Osteocyte (in vitro differentiated cells): Measurements from ENCODE around the gene LILRB5. TPM values are rescaled to one million over a fixed set of nuclear protein-coding genes. Genes with fewer than 3 reads are reported as not detected.
"Not testable (repeated sequence)": the region's sequence is repeated elsewhere in the genome, so short reads cannot be mapped to it uniquely, and the experiment has no call there.

Source experiments
- DNase-seq: peaks from one replicate; pipeline ENCODE4 v3.0.0; 2021; ENCODE audit warnings: mixed read lengths; ENCODE audit not compliant: unreplicated experiment; ENCODE audit errors: extremely low spot score
- H3K27ac Mint-ChIP-seq: one replicate; pipeline ENCODE4 v1.8.0; 2021; ENCODE audit warnings: mild to moderate bottlenecking, mixed read lengths; ENCODE audit not compliant: unreplicated experiment
- H3K27me3 Mint-ChIP-seq: one replicate; pipeline ENCODE4 v1.8.0; 2021; ENCODE audit warnings: mixed read lengths; ENCODE audit not compliant: unreplicated experiment
- H3K36me3 Mint-ChIP-seq: one replicate; pipeline ENCODE4 v1.8.0; 2021; ENCODE audit warnings: mixed read lengths; ENCODE audit not compliant: unreplicated experiment
- H3K4me1 Mint-ChIP-seq: one replicate; pipeline ENCODE4 v1.8.0; 2021; ENCODE audit warnings: mixed read lengths; ENCODE audit not compliant: unreplicated experiment
- H3K4me3 Mint-ChIP-seq: one replicate; pipeline ENCODE4 v1.8.0; 2021; ENCODE audit warnings: mild to moderate bottlenecking, moderate library complexity, mixed read lengths; ENCODE audit not compliant: unreplicated experiment
- H3K9me3 Mint-ChIP-seq: one replicate; pipeline ENCODE4 v1.8.0; 2021; ENCODE audit warnings: mixed read lengths; ENCODE audit not compliant: unreplicated experiment
- total RNA-seq: library from RNA; stranded (reverse); gene quantifications from 2 replicates; pipeline ENCODE4 v1.2.1, GENCODE V29; 2021
- TF ChIP-seq, protein P1 (sequence below): fragments of 200-600 bp; sonication (generic); IDR thresholded peaks from 2 replicates; pipeline ENCODE4 v1.5.0; 2021; ENCODE audit warnings: antibody characterized with exemption, mild to moderate bottlenecking, moderate library complexity

The LILRB5 gene
- total RNA-seq, 1 donor from 2014 or later, result not detected

DNA sequence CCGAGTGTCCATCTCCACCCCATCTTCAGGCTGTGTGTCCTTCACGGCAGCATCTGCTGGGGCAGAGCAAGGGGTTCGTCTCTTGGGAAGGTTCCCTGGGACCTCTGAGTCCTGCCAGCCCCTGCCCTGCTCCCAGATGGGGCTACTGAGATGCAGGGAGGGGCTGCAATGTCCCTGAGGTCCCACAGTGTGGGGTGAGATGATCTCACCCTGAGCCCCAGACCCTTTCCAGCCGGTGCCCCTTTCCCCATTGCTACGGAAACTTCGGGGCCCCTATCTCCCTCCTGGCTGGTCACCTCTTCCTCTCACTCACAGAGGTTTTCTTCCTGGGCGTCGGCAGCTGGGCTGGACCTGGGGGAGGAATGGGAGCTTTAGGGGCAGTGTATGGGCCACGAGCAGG lies 18.9 kb upstream of the LILRB5 start:
- Mint-ChIP-seq H3K36me3 (no peaks in the 10 kb centered on the region), H3K27ac (no peak overlapping the region), H3K9me3 (no peaks in the 10 kb centered on the region), H3K4me1 (peaks cover 2% of the 10 kb centered on the region), H3K4me3 (no peak overlapping the region), H3K27me3 (peaks cover 4% of the 10 kb centered on the region)
- TF ChIP-seq, protein P1, sequence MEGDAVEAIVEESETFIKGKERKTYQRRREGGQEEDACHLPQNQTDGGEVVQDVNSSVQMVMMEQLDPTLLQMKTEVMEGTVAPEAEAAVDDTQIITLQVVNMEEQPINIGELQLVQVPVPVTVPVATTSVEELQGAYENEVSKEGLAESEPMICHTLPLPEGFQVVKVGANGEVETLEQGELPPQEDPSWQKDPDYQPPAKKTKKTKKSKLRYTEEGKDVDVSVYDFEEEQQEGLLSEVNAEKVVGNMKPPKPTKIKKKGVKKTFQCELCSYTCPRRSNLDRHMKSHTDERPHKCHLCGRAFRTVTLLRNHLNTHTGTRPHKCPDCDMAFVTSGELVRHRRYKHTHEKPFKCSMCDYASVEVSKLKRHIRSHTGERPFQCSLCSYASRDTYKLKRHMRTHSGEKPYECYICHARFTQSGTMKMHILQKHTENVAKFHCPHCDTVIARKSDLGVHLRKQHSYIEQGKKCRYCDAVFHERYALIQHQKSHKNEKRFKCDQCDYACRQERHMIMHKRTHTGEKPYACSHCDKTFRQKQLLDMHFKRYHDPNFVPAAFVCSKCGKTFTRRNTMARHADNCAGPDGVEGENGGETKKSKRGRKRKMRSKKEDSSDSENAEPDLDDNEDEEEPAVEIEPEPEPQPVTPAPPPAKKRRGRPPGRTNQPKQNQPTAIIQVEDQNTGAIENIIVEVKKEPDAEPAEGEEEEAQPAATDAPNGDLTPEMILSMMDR, result no peak
- DNase-seq, result peak; percentile 76

DNA sequence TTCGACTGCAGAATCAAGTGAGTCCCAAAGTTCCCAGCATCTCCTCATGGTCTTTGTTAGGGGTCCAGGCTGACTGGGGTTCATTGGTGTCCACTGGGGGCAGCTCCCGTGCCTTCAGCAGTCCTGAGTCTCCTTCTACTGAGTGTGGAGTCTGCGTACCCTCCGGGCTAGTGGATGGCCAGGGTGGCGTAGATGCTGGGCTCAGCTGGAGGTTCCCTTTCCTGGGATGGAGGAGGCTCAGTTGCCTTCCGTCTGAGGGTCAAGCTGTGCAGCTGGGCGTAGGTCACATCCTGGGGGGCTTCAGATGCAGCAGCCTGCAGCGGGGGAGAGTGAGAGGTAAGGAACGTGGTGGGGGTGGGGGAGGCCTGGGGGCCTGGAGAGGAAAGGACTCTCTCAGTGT lies 17.4 kb upstream of the LILRB5 start:
- not testable (repeated sequence) for DNase-seq, H3K36me3 Mint-ChIP-seq, H3K27ac Mint-ChIP-seq, H3K9me3 Mint-ChIP-seq, H3K4me3 Mint-ChIP-seq, H3K4me1 Mint-ChIP-seq, H3K27me3 Mint-ChIP-seq

DNA sequence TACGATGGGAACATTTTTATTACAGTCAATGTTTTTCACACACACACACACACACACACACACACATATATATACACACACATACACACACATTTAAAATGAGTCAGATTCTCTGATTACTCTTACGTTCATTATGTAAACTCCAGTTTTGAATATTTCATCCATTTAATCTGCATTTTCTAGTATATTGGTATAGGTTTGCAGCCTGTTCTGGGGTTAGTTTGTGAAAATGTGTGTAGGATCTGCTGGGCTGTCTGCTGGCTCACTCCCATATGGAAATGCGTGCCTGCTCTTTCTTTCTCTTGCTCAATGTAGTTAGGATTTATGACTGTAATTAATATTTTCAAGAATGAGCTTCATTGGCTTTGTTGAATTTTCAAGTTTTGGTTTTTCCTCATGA lies 16.7 kb upstream of the LILRB5 start:
- DNase-seq, result no peak
- H3K27me3 Mint-ChIP-seq, result peaks cover 4% of the 10 kb centered on the region
- H3K4me1 Mint-ChIP-seq, result peaks cover 2% of the 10 kb centered on the region
- H3K9me3 Mint-ChIP-seq, result no peaks in the 10 kb centered on the region
- no peak overlapping the region for H3K27ac Mint-ChIP-seq
- TF ChIP-seq, protein P1, result no peak
- no peak overlapping the region for H3K4me3 Mint-ChIP-seq
- H3K36me3 Mint-ChIP-seq, result no peaks in the 10 kb centered on the region

DNA sequence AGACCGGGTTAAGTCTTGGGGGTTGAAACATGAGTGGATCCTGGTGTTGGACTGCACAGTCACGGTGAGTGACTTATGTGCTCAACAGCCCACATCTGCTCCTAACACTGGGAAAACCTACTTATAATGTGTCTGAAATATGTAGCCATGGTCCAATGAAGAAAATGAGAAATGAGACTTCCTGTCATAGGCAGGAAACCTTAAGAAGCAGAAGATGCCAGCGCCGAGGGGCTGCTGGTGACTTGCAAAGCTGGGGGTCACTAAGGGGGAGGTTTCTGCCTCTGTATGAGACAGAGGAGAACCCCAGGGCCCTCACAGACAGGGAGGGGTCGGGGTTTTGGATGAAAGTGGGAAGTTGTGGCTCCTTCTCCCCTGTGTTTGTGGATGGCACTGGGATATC lies 15.1 kb upstream of the LILRB5 start:
- H3K27ac Mint-ChIP-seq, H3K36me3 Mint-ChIP-seq, H3K4me1 Mint-ChIP-seq, H3K4me3 Mint-ChIP-seq, H3K27me3 Mint-ChIP-seq, H3K9me3 Mint-ChIP-seq: not testable (repeated sequence)
- DNase-seq, result peak; percentile 65

DNA sequence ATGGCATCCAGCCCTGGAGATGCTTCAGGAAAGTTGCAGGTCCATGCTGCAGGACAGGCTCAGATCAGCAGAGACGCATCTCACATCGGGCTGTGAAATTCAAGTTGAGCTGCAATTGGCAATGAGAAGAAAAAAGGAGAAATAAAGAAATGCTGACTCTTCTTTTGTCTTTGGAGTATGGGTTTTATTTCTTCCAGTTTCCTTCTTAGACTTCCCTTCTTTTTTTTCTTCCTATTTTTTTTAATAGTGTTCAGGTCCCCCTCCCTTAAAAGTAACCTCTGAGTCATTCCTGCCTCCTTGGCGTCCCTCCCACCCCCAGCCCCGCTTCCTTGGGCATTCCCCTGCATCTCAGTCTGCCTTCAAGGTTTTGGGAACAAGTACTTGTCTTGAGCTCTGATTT lies 14.5 kb upstream of the LILRB5 start:
- not testable (repeated sequence) for H3K27me3 Mint-ChIP-seq, H3K4me1 Mint-ChIP-seq, H3K4me3 Mint-ChIP-seq

DNA sequence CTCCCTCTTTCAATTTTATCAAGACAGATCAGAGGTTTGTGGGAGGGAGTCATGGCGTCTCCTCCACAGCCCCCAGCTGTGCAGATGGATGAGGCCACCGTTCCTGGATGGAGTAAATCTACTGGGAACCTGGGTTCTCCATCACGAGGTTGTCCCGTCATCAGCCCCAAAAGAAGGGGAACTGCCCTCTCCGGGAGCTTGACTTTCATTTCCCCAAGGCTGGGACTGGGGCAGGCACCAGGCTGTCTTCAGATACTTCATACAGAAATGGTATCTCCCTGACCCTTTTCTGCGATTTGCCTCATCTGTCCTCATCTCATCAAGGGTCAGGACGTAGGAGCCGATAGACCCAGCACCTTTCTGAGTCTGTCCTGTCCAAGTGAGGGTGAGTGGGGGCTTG lies 14.0 kb upstream of the LILRB5 start:
- H3K36me3 Mint-ChIP-seq, result no peaks in the 10 kb centered on the region
- DNase-seq, result no peak
- no peak overlapping the region for H3K4me3 Mint-ChIP-seq
- no peaks in the 10 kb centered on the region for H3K9me3 Mint-ChIP-seq
- peaks cover 2% of the 10 kb centered on the region for H3K4me1 Mint-ChIP-seq
- TF ChIP-seq, protein P1, result no peak
- no peak overlapping the region for H3K27ac Mint-ChIP-seq
- H3K27me3 Mint-ChIP-seq, result peaks cover 10% of the 10 kb centered on the region

More for the DNA sequence above, 14.5 kb upstream of the LILRB5 start:
- DNase-seq, H3K9me3 Mint-ChIP-seq, H3K27ac Mint-ChIP-seq, H3K36me3 Mint-ChIP-seq: not testable (repeated sequence)

DNA sequence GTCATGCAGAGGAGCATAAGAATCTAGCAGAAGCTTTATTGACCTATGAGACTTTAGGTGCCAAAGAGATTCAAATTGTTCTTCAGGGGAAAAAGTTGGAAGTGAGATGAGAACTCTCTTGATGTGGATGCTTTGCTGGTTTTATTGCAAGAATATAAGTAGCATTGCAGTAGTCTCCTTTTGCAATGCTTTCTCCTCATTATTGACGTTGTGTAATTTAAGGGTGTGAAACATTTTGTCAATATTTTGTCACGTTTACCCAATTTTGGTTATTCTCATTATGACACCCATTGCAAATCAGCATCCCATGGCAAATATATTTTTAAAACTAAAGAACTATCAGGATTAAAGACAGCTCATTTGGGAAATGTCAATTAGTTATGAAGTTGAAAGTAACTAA lies 11.9 kb upstream of the LILRB5 start:
- TF ChIP-seq, protein P1, result no peak
- Mint-ChIP-seq H3K27me3 (peaks cover 6% of the 10 kb centered on the region), H3K4me3 (no peak overlapping the region), H3K9me3 (no peaks in the 10 kb centered on the region), H3K36me3 (no peaks in the 10 kb centered on the region), H3K4me1 (no peaks in the 10 kb centered on the region), H3K27ac (no peak overlapping the region)
- no peak for DNase-seq
